PC-3 (cell line): ENCODE results near the gene ENO3.

Experiments used
- CTCF ChIP-seq: fragments of 300-600 bp; sonication (generic); conservative IDR thresholded peaks from 2 replicates; pipeline ENCODE4 v1.5.1; 2017; ENCODE audit warnings: antibody characterized with exemption, low read depth, mild to moderate bottlenecking, low read length
- EZH2 ChIP-seq: fragments of 300-600 bp; sonication (generic); IDR thresholded peaks from one replicate; pipeline ENCODE4 v1.6.1; 2017; ENCODE audit warnings: antibody characterized with exemption, mild to moderate bottlenecking, low read length; ENCODE audit not compliant: unreplicated experiment

- TF ChIP-seq CTCF, result no peak
- no peak for TF ChIP-seq EZH2
Measured at GRCh38 chr17:4972752-4973151, 21.8 kb downstream of the ENO3 start.
